Stimulated activated CD8-positive, alpha-beta memory T cell treated with anti-CD3 and anti-CD28 coated beads, Interleukin-2, amount 100 ng/mL, for 48 hours (primary cell): ENCODE measurements around the gene EMSY.

ENCODE experiments used
- DNase-seq, 2 donors: peaks; one replicate each; pipeline ENCODE4 v3.0.0-alpha.2; 2020; ENCODE audit warnings: low read depth in 2 of 2

The EMSY gene

GRCh38 chr11:76597533-76598425 lies 153.0 kb downstream of the EMSY start:
- no peak for DNase-seq

- peak in 1 of 2 donors; percentile 20 for DNase-seq
These were observed 153.6 kb downstream of the EMSY start for GRCh38 chr11:76598426-76598839.

GRCh38 chr11:76599041-76600013 lies 154.5 kb downstream of the EMSY start:
- DNase-seq, result no peak

- no peak for DNase-seq
These were observed 155.4 kb downstream of the EMSY start for GRCh38 chr11:76600124-76600655.

GRCh38 chr11:76601272-76601671 lies 156.5 kb downstream of the EMSY start:
- no peak for DNase-seq

- no peak for DNase-seq
These were observed 156.9 kb downstream of the EMSY start for GRCh38 chr11:76601724-76602123.

GRCh38 chr11:76602431-76602861 lies 157.6 kb downstream of the EMSY start:
- no peak for DNase-seq
